Measurements from ENCODE around the gene PDE2A.
"Not testable (repeated sequence)": the region's sequence is repeated elsewhere in the genome, so short reads cannot be mapped to it uniquely, and the experiment has no call there.

The PDE2A gene

GRCh38 chr11:72570893-72571661 is 103.1 kb downstream of the PDE2A start:
- no peak for DNase-seq (ENCODE audit: low read depth, low spot score)
- Histone ChIP-seq H3K9me3 (ENCODE audit: insufficient read depth, low read length) (no peaks in the 10 kb centered on the region), H3K4me3 (ENCODE audit: insufficient read length, low read depth) (no peak overlapping the region), H3K9ac (ENCODE audit: insufficient read length, low read depth) (no peak overlapping the region), H3K4me1 (ENCODE audit: insufficient read depth, insufficient read length) (peaks cover 2% of the 10 kb centered on the region), H3K36me3 (ENCODE audit: insufficient read depth, insufficient read length, low read length) (no peaks in the 10 kb centered on the region), H3K27me3 (ENCODE audit: insufficient read depth, insufficient read length) (no peaks in the 10 kb centered on the region)
- TF ChIP-seq ZNF274 (IDR thresholded peaks at IDR 0.05; ENCODE audit: low read depth, low read length) (no peak), YY1 (IDR thresholded peaks at IDR 0.05; ENCODE audit: insufficient read depth, insufficient read length) (no peak), SUZ12 (IDR thresholded peaks at IDR 0.05; ENCODE audit: extremely low read depth, insufficient read depth, insufficient read length) (no peak)

GRCh38 chr11:72569966-72570892 is 104.0 kb downstream of the PDE2A start:
- Histone ChIP-seq H3K9me3 (ENCODE audit: insufficient read depth, low read length) (no peaks in the 10 kb centered on the region), H3K9ac (ENCODE audit: insufficient read length, low read depth) (no peak overlapping the region), H3K4me1 (ENCODE audit: insufficient read depth, insufficient read length) (peaks cover 2% of the 10 kb centered on the region), H3K36me3 (ENCODE audit: insufficient read depth, insufficient read length, low read length) (no peaks in the 10 kb centered on the region), H3K27me3 (ENCODE audit: insufficient read depth, insufficient read length) (no peaks in the 10 kb centered on the region), H3K4me3 (ENCODE audit: insufficient read length, low read depth) (no peak overlapping the region)
- DNase-seq (ENCODE audit: low read depth, low spot score) = no peak
- TF ChIP-seq SUZ12 (IDR thresholded peaks at IDR 0.05; ENCODE audit: extremely low read depth, insufficient read depth, insufficient read length) (no peak), YY1 (IDR thresholded peaks at IDR 0.05; ENCODE audit: insufficient read depth, insufficient read length) (no peak), ZNF274 (IDR thresholded peaks at IDR 0.05; ENCODE audit: low read depth, low read length) (no peak)

- Histone ChIP-seq H3K9me3 (ENCODE audit: insufficient read depth, low read length) (no peaks in the 10 kb centered on the region), H3K9ac (ENCODE audit: insufficient read length, low read depth) (no peak overlapping the region), H3K4me3 (ENCODE audit: insufficient read length, low read depth) (no peak overlapping the region), H3K27me3 (ENCODE audit: insufficient read depth, insufficient read length) (no peaks in the 10 kb centered on the region), H3K4me1 (ENCODE audit: insufficient read depth, insufficient read length) (no peaks in the 10 kb centered on the region), H3K36me3 (ENCODE audit: insufficient read depth, insufficient read length, low read length) (no peaks in the 10 kb centered on the region)
- no peak for TF ChIP-seq ZNF274 (IDR thresholded peaks at IDR 0.05; ENCODE audit: low read depth, low read length)
- TF ChIP-seq YY1 (IDR thresholded peaks at IDR 0.05; ENCODE audit: insufficient read depth, insufficient read length) = no peak
- no peak for TF ChIP-seq SUZ12 (IDR thresholded peaks at IDR 0.05; ENCODE audit: extremely low read depth, insufficient read depth, insufficient read length)
- DNase-seq (ENCODE audit: low read depth, low spot score) = no peak
These were observed 105.4 kb downstream of the PDE2A start for GRCh38 chr11:72568861-72569260.

- DNase-seq (ENCODE audit: low read depth, low spot score) = no peak
- TF ChIP-seq YY1 (IDR thresholded peaks at IDR 0.05; ENCODE audit: insufficient read depth, insufficient read length) (no peak), SUZ12 (IDR thresholded peaks at IDR 0.05; ENCODE audit: extremely low read depth, insufficient read depth, insufficient read length) (no peak), ZNF274 (IDR thresholded peaks at IDR 0.05; ENCODE audit: low read depth, low read length) (no peak)
- no peak overlapping the region for H3K9ac ChIP-seq (ENCODE audit: insufficient read length, low read depth)
These were observed 111.8 kb downstream of the PDE2A start for GRCh38 chr11:72562431-72562830.

DNA sequence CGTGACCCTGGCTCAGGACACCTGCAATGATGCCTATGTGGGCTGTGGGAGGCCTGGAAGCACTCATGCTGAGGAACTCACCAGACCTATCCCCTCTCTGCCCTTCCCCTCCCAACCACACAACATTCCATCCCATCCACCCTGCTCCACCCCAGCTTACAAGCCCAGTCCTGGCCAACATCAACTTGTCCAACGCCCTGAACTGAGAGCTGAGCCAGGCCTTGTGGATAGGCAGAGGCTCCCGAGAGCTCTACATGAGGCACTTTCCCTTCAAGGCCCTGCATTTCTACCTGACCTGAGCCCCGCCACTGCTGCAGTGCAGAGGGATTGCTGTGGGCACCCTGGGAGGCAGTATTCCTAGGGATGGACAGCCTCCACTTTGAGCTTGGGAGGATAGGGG is 112.4 kb downstream of the PDE2A start:
- no peak for DNase-seq (ENCODE audit: low read depth, low spot score)
- H3K27me3 ChIP-seq (ENCODE audit: insufficient read depth, insufficient read length) = no peaks in the 10 kb centered on the region
- no peak for TF ChIP-seq YY1 (IDR thresholded peaks at IDR 0.05; ENCODE audit: insufficient read depth, insufficient read length)
- TF ChIP-seq SUZ12 (IDR thresholded peaks at IDR 0.05; ENCODE audit: extremely low read depth, insufficient read depth, insufficient read length) = no peak
- no peak for TF ChIP-seq ZNF274 (IDR thresholded peaks at IDR 0.05; ENCODE audit: low read depth, low read length)
- H3K4me3 ChIP-seq (ENCODE audit: insufficient read length, low read depth) = no peak overlapping the region
- H3K36me3 ChIP-seq (ENCODE audit: insufficient read depth, insufficient read length, low read length) = no peaks in the 10 kb centered on the region
- H3K9ac ChIP-seq (ENCODE audit: insufficient read length, low read depth) = no peak overlapping the region
- H3K9me3 ChIP-seq (ENCODE audit: insufficient read depth, low read length) = no peaks in the 10 kb centered on the region
- H3K4me1 ChIP-seq (ENCODE audit: insufficient read depth, insufficient read length) = no peaks in the 10 kb centered on the region

More at GRCh38 chr11:72562431-72562830, 111.8 kb downstream of the PDE2A start:
- no peak overlapping the region for H3K4me3 ChIP-seq (ENCODE audit: insufficient read length, low read depth)
- no peaks in the 10 kb centered on the region for H3K36me3 ChIP-seq (ENCODE audit: insufficient read depth, insufficient read length, low read length)
- no peaks in the 10 kb centered on the region for H3K4me1 ChIP-seq (ENCODE audit: insufficient read depth, insufficient read length)
- H3K27me3 ChIP-seq (ENCODE audit: insufficient read depth, insufficient read length) = no peaks in the 10 kb centered on the region
- no peaks in the 10 kb centered on the region for H3K9me3 ChIP-seq (ENCODE audit: insufficient read depth, low read length)

DNA sequence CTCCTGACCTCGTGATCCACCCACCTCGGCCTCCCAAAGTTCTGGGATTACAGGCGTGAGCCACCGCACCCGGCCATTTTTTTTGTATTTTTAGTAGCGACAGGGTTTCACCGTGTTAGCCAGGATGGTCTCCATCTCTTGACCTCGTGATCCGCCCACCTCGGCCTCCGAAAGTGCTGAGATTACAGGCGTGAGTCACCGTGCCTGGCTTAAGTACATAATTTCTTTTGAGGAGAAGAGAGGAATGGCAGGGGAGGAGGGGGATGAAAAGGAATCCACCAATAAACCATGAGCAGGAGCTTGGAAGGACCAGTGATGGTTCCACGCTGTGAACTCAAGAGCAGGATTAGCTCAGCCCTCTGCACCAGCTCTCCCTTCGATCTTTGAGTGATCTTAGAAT is 113.4 kb downstream of the PDE2A start:
- H3K9ac ChIP-seq (ENCODE audit: insufficient read length, low read depth); H3K36me3 ChIP-seq (ENCODE audit: insufficient read depth, insufficient read length, low read length); H3K4me1 ChIP-seq (ENCODE audit: insufficient read depth, insufficient read length); H3K4me3 ChIP-seq (ENCODE audit: insufficient read length, low read depth); H3K27me3 ChIP-seq (ENCODE audit: insufficient read depth, insufficient read length); DNase-seq (ENCODE audit: low read depth, low spot score); H3K9me3 ChIP-seq (ENCODE audit: insufficient read depth, low read length): not testable (repeated sequence)

- H3K36me3 ChIP-seq (ENCODE audit: insufficient read depth, insufficient read length, low read length) = no peaks in the 10 kb centered on the region
- no peaks in the 10 kb centered on the region for H3K27me3 ChIP-seq (ENCODE audit: insufficient read depth, insufficient read length)
- no peaks in the 10 kb centered on the region for H3K4me1 ChIP-seq (ENCODE audit: insufficient read depth, insufficient read length)
- no peak overlapping the region for H3K4me3 ChIP-seq (ENCODE audit: insufficient read length, low read depth)
- DNase-seq (ENCODE audit: low read depth, low spot score) = no peak
- H3K9me3 ChIP-seq (ENCODE audit: insufficient read depth, low read length) = no peaks in the 10 kb centered on the region
- TF ChIP-seq SUZ12 (IDR thresholded peaks at IDR 0.05; ENCODE audit: extremely low read depth, insufficient read depth, insufficient read length) = no peak
- TF ChIP-seq YY1 (IDR thresholded peaks at IDR 0.05; ENCODE audit: insufficient read depth, insufficient read length) = no peak
- no peak for TF ChIP-seq ZNF274 (IDR thresholded peaks at IDR 0.05; ENCODE audit: low read depth, low read length)
- H3K9ac ChIP-seq (ENCODE audit: insufficient read length, low read depth) = no peak overlapping the region
These were observed 117.8 kb downstream of the PDE2A start for GRCh38 chr11:72556433-72556832.

- H3K36me3 ChIP-seq (ENCODE audit: insufficient read depth, insufficient read length, low read length); H3K9ac ChIP-seq (ENCODE audit: insufficient read length, low read depth); H3K4me3 ChIP-seq (ENCODE audit: insufficient read length, low read depth); H3K9me3 ChIP-seq (ENCODE audit: insufficient read depth, low read length); DNase-seq (ENCODE audit: low read depth, low spot score); H3K27me3 ChIP-seq (ENCODE audit: insufficient read depth, insufficient read length); H3K4me1 ChIP-seq (ENCODE audit: insufficient read depth, insufficient read length): not testable (repeated sequence)
These were observed 119.2 kb downstream of the PDE2A start for GRCh38 chr11:72555014-72555522.

All from NT2/D1 (cell line).